HEK293 (cell line): ENCODE results near the gene FAM32A.

Experiments used
- CTCF ChIA-PET: fragments of 350-600 bp; formaldehyde crosslinking; extraction: SDS; loops from one replicate; lab custom pipeline; 2021; ENCODE audit warnings: antibody characterized with exemption; lab: Yijun Ruan, JAX
- POLR2A ChIA-PET: fragments of 300-600 bp; formaldehyde crosslinking; extraction: SDS; loops from one replicate; lab custom pipeline; 2020; ENCODE audit warnings: antibody characterized with exemption, inconsistent platforms; lab: Yijun Ruan, JAX
- H3K27ac ChIP-seq: fragments of 200-500 bp; sonication (Bioruptor generic); 2 replicates; pipeline ENCODE4 v1.5.1; 2014; ENCODE audit warnings: low read depth, low read length, control low read depth, inconsistent platforms; ENCODE audit errors: extremely low read depth
- H3K36me3 ChIP-seq, 2 experiments: fragments of 200-500 bp in 1 of 2; sonication (Bioruptor generic) in 1 of 2; 1 replicate in 1 of 2; 2 replicates in 1 of 2; pipeline ENCODE4 v1.5.1; 2014 to 2017; ENCODE audit warnings: inconsistent platforms in 2 of 2, low read length in 2 of 2; ENCODE audit not compliant: control insufficient read depth in 2 of 2, insufficient read depth in 1 of 2
- H3K4me1 ChIP-seq: fragments of 200-500 bp; sonication (Bioruptor generic); 2 replicates; pipeline ENCODE4 v1.5.1; 2014; ENCODE audit warnings: mild to moderate bottlenecking, low read length, inconsistent platforms; ENCODE audit not compliant: control insufficient read depth, insufficient read depth
- H3K4me3 ChIP-seq: 2 replicates; pipeline ENCODE4 v1.5.1; 2011; ENCODE audit warnings: low read depth, mild to moderate bottlenecking, control low read depth, low read length, moderate library complexity
- H3K9me3 ChIP-seq: fragments of 200-500 bp; sonication (Bioruptor generic); 2 replicates; pipeline ENCODE4 v1.5.1; 2014; ENCODE audit warnings: low read depth, low read length, inconsistent platforms; ENCODE audit not compliant: control insufficient read depth, insufficient read depth
- BCL6B ChIP-seq: fragments of 450-650 bp; formaldehyde crosslinking; IDR thresholded peaks from 2 replicates; pipeline ENCODE4 v1.5.1; 2017; ENCODE audit warnings: missing biosample characterization, missing genetic modification characterization
- GLI2 ChIP-seq: fragments of 450-650 bp; formaldehyde crosslinking; IDR thresholded peaks from 2 replicates; pipeline ENCODE4; 2017; ENCODE audit warnings: missing biosample characterization, missing genetic modification characterization, low read depth, borderline replicate concordance
- KLF1 ChIP-seq: fragments of 450-650 bp; formaldehyde crosslinking; IDR thresholded peaks from 2 replicates; pipeline ENCODE4 v1.5.1; 2016; ENCODE audit warnings: missing biosample characterization, missing genetic modification characterization
- KLF9 ChIP-seq: fragments of 450-650 bp; formaldehyde crosslinking; IDR thresholded peaks from 2 replicates; pipeline ENCODE4 v1.5.1; 2016; ENCODE audit warnings: missing biosample characterization, missing genetic modification characterization, low read depth
- PRDM4 ChIP-seq: fragments of 450-650 bp; formaldehyde crosslinking; IDR thresholded peaks from 2 replicates; pipeline ENCODE4 v1.5.1; 2017; ENCODE audit warnings: missing biosample characterization, missing genetic modification characterization
- ZBTB1 ChIP-seq: fragments of 450-650 bp; formaldehyde crosslinking; IDR thresholded peaks from 2 replicates; pipeline ENCODE4 v1.5.1; 2016; ENCODE audit warnings: missing biosample characterization, missing genetic modification characterization
- ZBTB10 ChIP-seq: fragments of 450-650 bp; formaldehyde crosslinking; IDR thresholded peaks from 2 replicates; pipeline ENCODE4 v1.5.1; 2016; ENCODE audit warnings: missing biosample characterization, missing genetic modification characterization
- ZBTB26 ChIP-seq: fragments of 450-650 bp; formaldehyde crosslinking; optimal IDR thresholded peaks from 2 replicates; pipeline ENCODE3; 2016; ENCODE audit warnings: missing biosample characterization, mild to moderate bottlenecking, missing genetic modification characterization
- ZNF416 ChIP-seq: fragments of 450-650 bp; formaldehyde crosslinking; IDR thresholded peaks from 2 replicates; pipeline ENCODE4 v1.5.1; 2016; ENCODE audit warnings: missing biosample characterization, missing genetic modification characterization
- ZNF514 ChIP-seq: fragments of 450-650 bp; formaldehyde crosslinking; IDR thresholded peaks from 2 replicates; pipeline ENCODE4 v1.5.1; 2016; ENCODE audit warnings: missing biosample characterization, missing genetic modification characterization
- ZNF600 ChIP-seq: fragments of 450-650 bp; formaldehyde crosslinking; IDR thresholded peaks from 2 replicates; pipeline ENCODE4 v1.5.1; 2016; ENCODE audit warnings: missing biosample characterization, missing genetic modification characterization
- ZNF623 ChIP-seq: fragments of 450-650 bp; formaldehyde crosslinking; IDR thresholded peaks from 2 replicates; pipeline ENCODE4 v1.5.1; 2016; ENCODE audit warnings: missing biosample characterization, missing genetic modification characterization
- ZNF629 ChIP-seq: fragments of 450-650 bp; formaldehyde crosslinking; IDR thresholded peaks from 2 replicates; pipeline ENCODE4 v1.5.1; 2017; ENCODE audit warnings: missing biosample characterization, missing genetic modification characterization
- ZNF747 ChIP-seq: fragments of 450-650 bp; formaldehyde crosslinking; IDR thresholded peaks from 2 replicates; pipeline ENCODE4 v1.5.1; 2016; ENCODE audit warnings: missing biosample characterization, missing genetic modification characterization

Gene FAM32A

GRCh38 chr19:16153582-16154336, 31.5 kb upstream of the FAM32A start:
- Histone ChIP-seq H3K4me3 (no peak overlapping the region), H3K36me3 (no peaks in the 10 kb centered on the region), H3K27ac (no peak overlapping the region), H3K4me1 (no peaks in the 10 kb centered on the region), H3K9me3 (no peaks in the 10 kb centered on the region)
- ChIA-PET POLR2A (no interaction called here), CTCF (interaction anchor here (0.6 kb wide), 1 partner anchor 112 kb away, joined by 3 read pairs; no protein-coding TSS in a partner anchor)
- TF ChIP-seq ZBTB26 (tag by site-specific recombination) (no peak), ZNF600 (tag by site-specific recombination) (no peak), ZBTB1 (tag by site-specific recombination) (no peak), ZNF416 (tag by site-specific recombination) (no peak), KLF9 (tag by site-specific recombination) (peak; percentile 47), ZNF747 (tag by site-specific recombination) (no peak), BCL6B (no peak), GLI2 (tag by site-specific recombination) (no peak), ZNF629 (tag by site-specific recombination) (no peak), PRDM4 (tag by site-specific recombination) (no peak), ZNF514 (tag by site-specific recombination) (no peak), KLF1 (tag by site-specific recombination) (peak; percentile 43; the same call in 1 of the 2 replicates)

GRCh38 chr19:16154557-16154956, 30.7 kb upstream of the FAM32A start:
- TF ChIP-seq ZNF623 (tag by site-specific recombination): peak; percentile 73
- no peak for TF ChIP-seq ZBTB10
- Histone ChIP-seq H3K4me3 (no peak overlapping the region), H3K36me3 (no peaks in the 10 kb centered on the region), H3K27ac (no peak overlapping the region), H3K9me3 (no peaks in the 10 kb centered on the region), H3K4me1 (no peaks in the 10 kb centered on the region)
- CTCF ChIA-PET: no interaction called here
- POLR2A ChIA-PET: no interaction called here
